Measurements from ENCODE around the gene RBM5. TPM values are rescaled to one million over a fixed set of nuclear protein-coding genes. Genes with fewer than 3 reads are reported as not detected.

The RBM5 gene
- total RNA-seq, 1 experiment from 2014 or later, result 89.1 TPM

DNA sequence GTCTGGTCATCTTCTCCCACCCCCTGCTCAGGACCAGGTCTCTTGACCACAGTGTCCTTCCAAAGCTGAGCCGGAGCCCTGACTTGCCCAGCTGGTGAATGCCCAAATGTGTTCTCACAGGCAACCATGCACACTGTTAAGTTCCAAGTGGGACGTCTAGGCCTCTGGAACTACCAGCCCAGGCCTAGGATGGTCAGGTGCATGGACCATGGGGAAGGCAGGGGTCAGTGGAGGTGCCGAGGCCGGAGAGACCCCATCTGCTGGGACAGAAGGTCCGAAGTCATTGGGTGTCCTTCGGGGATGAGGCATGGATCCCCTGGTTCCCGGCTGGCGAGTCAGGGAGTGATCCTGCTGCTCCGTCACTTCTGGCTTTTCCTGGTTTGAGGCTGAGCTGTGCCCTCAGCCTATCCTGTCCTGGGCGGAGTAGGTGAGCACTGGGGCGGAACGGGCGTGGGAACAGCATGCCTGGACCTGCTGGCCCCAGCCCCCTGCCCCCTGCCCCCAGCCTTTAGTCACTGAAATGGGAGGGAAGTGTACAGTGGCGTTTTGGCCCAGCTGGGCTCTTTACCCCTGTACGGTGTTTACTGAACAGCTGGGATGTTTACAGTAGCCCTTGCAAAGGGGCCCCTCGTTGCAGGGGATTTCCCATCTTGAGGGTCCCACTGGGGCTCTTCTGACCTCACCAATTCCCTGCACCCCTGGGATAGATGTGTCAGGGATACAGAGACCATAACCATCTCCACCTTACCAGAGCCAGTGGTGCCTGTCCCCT lies 78.5 kb downstream of the RBM5 start:
- H3K9me2 ChIP-seq (ENCODE audit: insufficient read depth), result no peaks in the 10 kb centered on the region
- H2AFZ ChIP-seq (ENCODE audit: low read depth, low read length, poor library complexity, severe bottlenecking), result no peak overlapping the region
- no peak overlapping the region for H3K27ac ChIP-seq (ENCODE audit: low read depth, low read length)
- H3K27me3 ChIP-seq (ENCODE audit: insufficient read depth, low read length), result no peaks in the 10 kb centered on the region
- H4K20me1 ChIP-seq (ENCODE audit: insufficient read depth), result no peaks in the 10 kb centered on the region
- RAD21 ChIA-PET (ENCODE audit: low non-redundant PET in 1 of 2, low total read pairs in 2 of 2, uncharacterized antibody in 2 of 2, unreplicated experiment in 2 of 2), result no interaction called here
- peaks cover 0 to 34% of the 10 kb centered on the region in 2 experiments; a peak in 2 of 4 replicates for H3K4me1 ChIP-seq (ENCODE audit: control insufficient read depth in 1 of 2, insufficient read depth in 2 of 2, low read length in 2 of 2)
- no peaks in the 10 kb centered on the region for H3K9me3 ChIP-seq (ENCODE audit: control insufficient read depth in 1 of 2, insufficient read depth in 1 of 2, low read depth in 1 of 2, low read length in 2 of 2)
- ATAC-seq (no peak), DNase-seq (ENCODE audit: low read depth, low spot score) (no peak)
- TF ChIP-seq, protein P1, sequence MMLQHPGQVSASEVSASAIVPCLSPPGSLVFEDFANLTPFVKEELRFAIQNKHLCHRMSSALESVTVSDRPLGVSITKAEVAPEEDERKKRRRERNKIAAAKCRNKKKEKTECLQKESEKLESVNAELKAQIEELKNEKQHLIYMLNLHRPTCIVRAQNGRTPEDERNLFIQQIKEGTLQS (IDR thresholded peaks at IDR 0.05), result no peak
- no peaks in the 10 kb centered on the region for H3K36me3 ChIP-seq (ENCODE audit: control insufficient read depth in 1 of 2, insufficient read depth in 2 of 2, low read length in 2 of 2)
- H3K9ac ChIP-seq (ENCODE audit: low read length), result no peak overlapping the region
- BruUV-seq (replicated peaks), result no TSS peak
- POLR2A ChIA-PET, result no interaction called here
- H3K4me2 ChIP-seq (ENCODE audit: low read length), result no peak overlapping the region
- intact Hi-C loops (cut with micrococcal nuclease), result no loop called here
- CTCF ChIA-PET, result no interaction called here
- no peaks in the 10 kb centered on the region for H3K79me2 ChIP-seq (ENCODE audit: insufficient read depth, low read length)
- no peak overlapping the region for H3K4me3 ChIP-seq (replicated peaks in 1 of 2; ENCODE audit: low read depth in 1 of 2, low read length in 2 of 2)

DNA sequence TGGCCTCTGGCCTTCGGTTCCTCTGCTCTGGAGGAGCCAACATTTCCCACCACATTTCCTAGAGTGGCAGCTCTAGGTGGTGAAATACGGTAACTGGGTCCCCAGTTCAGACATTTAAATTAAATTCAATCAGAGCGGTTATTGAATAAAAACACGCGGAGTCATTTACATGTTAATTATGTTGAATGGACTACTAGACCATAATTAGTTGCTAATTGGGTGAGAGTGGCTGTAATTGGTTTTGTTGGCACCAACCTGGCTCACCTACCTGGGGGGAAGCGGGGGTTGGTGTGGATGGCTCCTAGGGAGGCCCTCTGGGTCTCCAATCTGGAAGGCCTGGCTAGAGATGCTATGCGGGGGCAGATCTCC lies 79.1 kb downstream of the RBM5 start:
- TF ChIP-seq SIN3A (IDR thresholded peaks at IDR 0.05; ENCODE audit: low read depth), result no peak
- TF ChIP-seq, protein P2, sequence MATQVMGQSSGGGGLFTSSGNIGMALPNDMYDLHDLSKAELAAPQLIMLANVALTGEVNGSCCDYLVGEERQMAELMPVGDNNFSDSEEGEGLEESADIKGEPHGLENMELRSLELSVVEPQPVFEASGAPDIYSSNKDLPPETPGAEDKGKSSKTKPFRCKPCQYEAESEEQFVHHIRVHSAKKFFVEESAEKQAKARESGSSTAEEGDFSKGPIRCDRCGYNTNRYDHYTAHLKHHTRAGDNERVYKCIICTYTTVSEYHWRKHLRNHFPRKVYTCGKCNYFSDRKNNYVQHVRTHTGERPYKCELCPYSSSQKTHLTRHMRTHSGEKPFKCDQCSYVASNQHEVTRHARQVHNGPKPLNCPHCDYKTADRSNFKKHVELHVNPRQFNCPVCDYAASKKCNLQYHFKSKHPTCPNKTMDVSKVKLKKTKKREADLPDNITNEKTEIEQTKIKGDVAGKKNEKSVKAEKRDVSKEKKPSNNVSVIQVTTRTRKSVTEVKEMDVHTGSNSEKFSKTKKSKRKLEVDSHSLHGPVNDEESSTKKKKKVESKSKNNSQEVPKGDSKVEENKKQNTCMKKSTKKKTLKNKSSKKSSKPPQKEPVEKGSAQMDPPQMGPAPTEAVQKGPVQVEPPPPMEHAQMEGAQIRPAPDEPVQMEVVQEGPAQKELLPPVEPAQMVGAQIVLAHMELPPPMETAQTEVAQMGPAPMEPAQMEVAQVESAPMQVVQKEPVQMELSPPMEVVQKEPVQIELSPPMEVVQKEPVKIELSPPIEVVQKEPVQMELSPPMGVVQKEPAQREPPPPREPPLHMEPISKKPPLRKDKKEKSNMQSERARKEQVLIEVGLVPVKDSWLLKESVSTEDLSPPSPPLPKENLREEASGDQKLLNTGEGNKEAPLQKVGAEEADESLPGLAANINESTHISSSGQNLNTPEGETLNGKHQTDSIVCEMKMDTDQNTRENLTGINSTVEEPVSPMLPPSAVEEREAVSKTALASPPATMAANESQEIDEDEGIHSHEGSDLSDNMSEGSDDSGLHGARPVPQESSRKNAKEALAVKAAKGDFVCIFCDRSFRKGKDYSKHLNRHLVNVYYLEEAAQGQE (IDR thresholded peaks at IDR 0.05; ENCODE audit: low read depth), result no peak
- peaks cover 2 to 40% of the 10 kb centered on the region in 2 experiments; a peak in 3 of 4 replicates for H3K4me1 ChIP-seq (ENCODE audit: control insufficient read depth in 1 of 2, insufficient read depth in 2 of 2, low read length in 2 of 2)
- no peak overlapping the region for H3K4me3 ChIP-seq (replicated peaks in 1 of 2; ENCODE audit: low read depth in 1 of 2, low read length in 2 of 2)
- H3K27me3 ChIP-seq (ENCODE audit: insufficient read depth, low read length), result no peaks in the 10 kb centered on the region
- no peak overlapping the region for H2AFZ ChIP-seq (ENCODE audit: low read depth, low read length, poor library complexity, severe bottlenecking)
- no peak overlapping the region for H3K9ac ChIP-seq (ENCODE audit: low read length)
- no peak for ATAC-seq
- no peak overlapping the region for H3K27ac ChIP-seq (ENCODE audit: low read depth, low read length)
- no TSS peak for BruUV-seq (replicated peaks)
- no peak overlapping the region for H3K4me2 ChIP-seq (ENCODE audit: low read length)
- CTCF ChIA-PET, result no interaction called here
- no peaks in the 10 kb centered on the region for H3K36me3 ChIP-seq (ENCODE audit: control insufficient read depth in 1 of 2, insufficient read depth in 2 of 2, low read length in 2 of 2)
- intact Hi-C loops (cut with micrococcal nuclease), result no loop called here
- RAD21 ChIA-PET (ENCODE audit: low non-redundant PET in 1 of 2, low total read pairs in 2 of 2, uncharacterized antibody in 2 of 2, unreplicated experiment in 2 of 2), result no interaction called here
- no peaks in the 10 kb centered on the region for H4K20me1 ChIP-seq (ENCODE audit: insufficient read depth)
- H3K9me3 ChIP-seq (ENCODE audit: control insufficient read depth in 1 of 2, insufficient read depth in 1 of 2, low read depth in 1 of 2, low read length in 2 of 2), result no peaks in the 10 kb centered on the region
- POLR2A ChIA-PET, result no interaction called here
- no peak for DNase-seq (ENCODE audit: low read depth, low spot score)
- H3K79me2 ChIP-seq (ENCODE audit: insufficient read depth, low read length), result no peaks in the 10 kb centered on the region
- no peaks in the 10 kb centered on the region for H3K9me2 ChIP-seq (ENCODE audit: insufficient read depth)
